ENCODE results near the gene ARHGEF4.

Gene ARHGEF4

DNA sequence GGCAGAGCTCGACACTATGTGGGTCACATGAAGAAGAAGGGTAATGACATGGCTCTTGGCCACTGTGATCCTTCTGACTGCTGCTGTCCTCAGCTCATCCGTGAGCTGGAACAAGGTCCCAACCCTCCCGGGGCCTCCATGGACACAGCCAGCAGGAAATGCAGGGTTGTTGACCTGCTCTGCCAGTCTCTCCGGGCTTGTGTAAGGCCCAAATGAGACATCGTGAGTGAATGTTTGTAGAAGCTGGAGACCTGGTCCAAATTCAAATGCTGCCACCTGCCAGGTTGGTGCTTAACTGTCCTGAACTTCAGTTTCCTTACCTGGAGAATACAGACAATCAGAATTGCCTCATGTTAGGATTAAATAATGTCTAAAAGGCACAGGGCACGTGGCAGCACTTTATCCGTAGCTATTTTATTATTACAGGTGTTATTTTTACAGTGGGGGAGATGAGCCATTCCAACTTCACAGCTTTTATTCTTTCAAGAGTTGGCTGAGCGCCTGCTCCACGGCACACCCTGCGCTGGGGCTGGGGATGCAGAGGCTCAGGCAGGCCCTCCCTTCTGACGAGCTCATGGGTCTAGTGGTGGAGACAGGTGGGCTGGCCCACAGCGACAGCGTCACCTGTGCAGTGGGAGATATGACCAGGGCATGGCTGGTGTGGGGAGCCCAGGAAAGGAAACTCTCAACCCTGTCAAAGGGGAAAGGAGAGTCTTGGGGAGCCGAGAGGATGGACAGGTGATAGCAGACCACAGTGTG is 15.1 kb downstream of the ARHGEF4 start:
- no peak for DNase-seq

DNA sequence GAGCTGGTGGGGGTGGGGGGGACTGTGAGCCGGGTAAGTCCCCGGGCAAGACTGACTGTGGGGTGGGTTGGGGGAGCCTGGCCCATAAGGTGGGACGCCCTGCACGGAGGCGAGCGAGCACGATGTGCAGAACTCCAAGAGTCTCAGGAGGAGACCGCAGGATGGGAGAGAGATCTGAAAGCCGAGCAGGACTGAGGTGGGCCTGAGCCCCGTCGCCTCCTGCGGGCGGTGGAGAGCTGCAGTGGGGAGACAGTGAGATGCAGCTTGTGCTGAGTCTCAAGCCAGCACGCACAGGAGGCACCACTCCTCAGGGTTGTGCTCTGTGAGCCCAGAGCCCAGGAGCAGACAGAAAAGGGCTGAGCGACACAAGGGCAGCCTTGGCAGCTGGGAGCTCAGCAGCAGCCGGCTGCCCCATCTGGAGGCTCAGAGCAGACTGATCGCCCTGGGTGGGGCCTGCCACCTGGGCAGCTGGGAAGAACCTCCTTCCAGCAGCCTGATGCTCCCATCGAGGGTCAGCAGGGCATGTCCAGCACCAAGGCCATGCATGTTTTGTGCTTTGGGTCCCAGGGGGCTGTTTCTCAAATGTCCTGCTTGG is 15.9 kb downstream of the ARHGEF4 start:
- no peak for DNase-seq

GRCh38 chr2:130853391-130853790 is 16.7 kb downstream of the ARHGEF4 start:
- no peak for DNase-seq

GRCh38 chr2:130854301-130854700 is 17.6 kb downstream of the ARHGEF4 start:
- DNase-seq, result no peak

- no peak for DNase-seq
These were observed 28.4 kb downstream of the ARHGEF4 start for GRCh38 chr2:130864830-130865800.

DNA sequence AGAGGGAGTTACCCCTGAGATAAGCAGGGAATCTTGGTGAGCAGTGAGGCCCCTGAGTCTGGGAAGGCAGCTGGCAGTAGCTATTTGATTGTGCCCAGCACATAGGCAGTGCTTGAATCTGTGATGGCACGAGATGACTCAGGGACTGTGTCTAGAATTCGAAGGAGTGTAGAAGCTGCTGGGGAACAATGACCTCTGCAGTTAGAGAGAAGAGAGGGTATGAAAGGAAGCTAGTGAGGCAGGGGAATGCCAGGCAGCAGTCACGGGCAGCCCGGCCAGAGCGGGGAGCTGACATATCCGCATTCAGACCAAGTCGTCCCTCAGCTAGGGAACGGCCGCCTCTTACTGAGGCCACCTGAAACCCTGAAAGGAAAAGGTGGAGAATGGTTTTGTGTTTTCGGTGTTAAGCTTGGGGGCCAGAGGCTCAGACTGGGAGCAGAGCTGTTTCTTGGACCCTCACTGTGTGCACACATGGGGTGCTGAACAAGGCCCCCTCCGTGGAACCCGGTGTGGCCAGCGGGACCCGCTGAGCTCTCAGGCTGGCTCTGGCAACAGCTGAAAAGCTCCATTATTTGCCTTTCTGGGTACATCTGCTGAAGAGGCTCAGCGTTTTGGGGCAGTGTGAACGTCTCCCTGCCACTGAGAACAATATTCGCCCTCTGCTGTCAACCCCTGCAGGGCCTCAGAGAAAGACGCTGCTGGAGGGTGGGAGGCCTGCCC is 32.9 kb downstream of the ARHGEF4 start:
- DNase-seq, result no peak

GRCh38 chr2:130870161-130870485 is 33.4 kb downstream of the ARHGEF4 start:
- DNase-seq, result no peak

DNA sequence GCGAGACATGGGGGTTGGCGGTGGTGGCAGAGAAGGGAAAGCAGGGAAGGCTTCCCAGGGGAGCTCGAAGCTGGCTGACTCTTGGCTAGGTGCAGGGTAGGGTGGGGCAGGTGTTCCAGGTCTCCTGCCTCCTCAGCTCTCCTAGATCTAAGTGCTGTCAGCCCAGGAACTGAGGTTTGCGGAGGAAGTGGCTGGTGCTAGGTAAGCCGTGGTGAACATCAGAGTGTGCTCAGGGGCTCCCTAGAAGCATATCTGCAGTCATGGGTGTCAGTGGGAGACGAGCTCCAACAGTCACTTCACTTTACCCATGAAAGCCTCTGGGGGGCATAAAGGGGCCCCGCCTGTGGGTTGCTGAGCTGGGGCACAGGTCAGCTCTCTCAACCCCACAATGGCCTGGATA is 34.1 kb downstream of the ARHGEF4 start:
- DNase-seq, result no peak

DNA sequence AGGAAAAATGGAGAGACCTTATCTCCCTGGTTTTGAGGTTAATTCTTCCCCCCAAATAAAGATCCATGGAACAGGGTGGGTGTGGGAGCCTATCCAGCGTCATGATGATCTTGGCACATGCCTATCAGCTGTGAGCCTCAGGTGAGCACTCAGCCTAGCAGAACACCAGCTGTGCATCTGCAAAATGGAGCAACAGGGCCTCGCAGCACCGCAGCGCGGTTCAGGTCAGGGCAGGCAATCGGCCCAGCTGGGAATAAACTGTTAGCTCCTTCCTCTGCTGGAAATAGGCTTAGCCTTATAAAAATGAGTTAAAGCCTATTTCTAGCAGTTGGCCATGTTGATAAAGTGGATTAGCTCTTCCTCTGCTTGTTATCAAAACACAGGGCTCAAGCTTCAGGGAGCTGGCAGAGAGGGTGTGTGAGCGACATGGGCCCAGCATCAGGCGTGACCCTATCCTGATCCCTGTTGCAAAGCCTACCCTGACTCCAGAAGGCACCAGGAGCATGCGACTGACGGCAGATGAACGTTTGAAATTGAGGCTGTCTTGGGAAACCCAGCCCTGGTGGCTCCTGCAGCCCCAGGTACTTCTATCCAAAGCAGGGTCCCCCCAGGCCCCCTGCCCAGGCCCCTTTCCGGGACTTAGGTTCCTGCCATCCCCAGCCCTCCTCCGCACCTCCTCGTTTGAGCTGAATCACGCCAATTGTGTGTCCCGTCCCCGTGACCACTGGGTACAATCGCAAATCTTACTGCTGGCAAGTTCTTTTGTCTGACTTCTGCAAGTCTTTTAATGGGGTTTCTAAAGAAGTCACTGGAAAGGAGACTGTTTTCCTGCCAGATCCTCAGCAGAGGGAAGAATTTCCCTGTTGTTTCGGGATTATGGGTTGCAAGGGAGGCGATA is 35.4 kb downstream of the ARHGEF4 start:
- DNase-seq, result no peak

GRCh38 chr2:130872741-130873125 is 36.0 kb downstream of the ARHGEF4 start:
- no peak for DNase-seq

DNA sequence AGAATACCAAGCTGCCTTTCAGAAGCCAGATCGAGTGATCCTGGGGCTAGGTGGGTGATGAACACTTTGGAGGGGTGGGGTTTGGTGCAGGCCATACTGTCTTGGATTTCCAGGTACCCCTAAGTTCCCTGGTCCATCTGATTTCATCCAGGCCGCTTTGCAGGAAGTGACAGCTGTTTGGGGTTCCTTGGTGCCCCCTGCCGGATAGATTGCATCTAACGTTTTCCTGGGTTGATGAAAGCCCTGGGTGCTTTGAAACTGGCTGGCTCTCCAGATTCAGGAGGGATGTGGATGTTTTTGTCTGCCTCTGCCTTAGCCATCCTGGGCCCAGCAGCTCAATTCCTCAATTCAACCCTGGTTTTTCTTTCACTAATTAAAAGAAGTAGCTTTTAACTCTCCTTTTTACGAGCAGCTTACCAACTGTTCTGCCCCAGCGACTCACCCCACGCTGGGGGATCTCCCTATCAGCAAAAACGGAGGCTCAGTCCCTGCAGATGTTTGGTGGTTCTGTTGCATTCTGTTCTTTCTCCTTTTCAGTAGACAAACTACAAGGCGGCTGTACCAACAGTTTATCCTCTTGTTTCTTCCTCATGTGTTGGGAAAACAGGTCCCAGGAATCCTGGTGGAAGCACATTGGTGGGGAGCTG is 37.1 kb downstream of the ARHGEF4 start:
- DNase-seq, result peak; percentile 58

DNA sequence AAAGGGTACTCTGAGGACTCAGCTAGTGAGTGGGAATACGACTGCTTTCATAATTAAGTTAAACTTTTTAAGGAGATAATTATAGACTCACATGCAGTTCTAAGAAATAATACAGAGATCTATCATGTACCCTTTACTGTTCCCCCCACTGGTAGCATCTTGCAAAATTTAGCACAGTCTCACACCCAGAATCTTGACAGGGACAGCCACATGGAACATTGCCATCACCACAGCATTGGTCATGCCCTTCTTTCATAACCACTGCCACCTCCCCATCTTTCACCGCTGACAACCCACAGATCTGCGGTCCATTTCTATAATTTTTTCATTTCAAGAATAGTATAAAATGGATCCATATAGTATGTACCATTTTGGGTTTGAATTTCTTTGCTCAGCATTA is 37.8 kb downstream of the ARHGEF4 start:
- DNase-seq, result no peak

GRCh38 chr2:130875935-130876334 is 39.2 kb downstream of the ARHGEF4 start:
- DNase-seq, result no peak

GRCh38 chr2:130877258-130877657 is 40.5 kb downstream of the ARHGEF4 start:
- DNase-seq, result no peak

GRCh38 chr2:130878316-130878715 is 41.6 kb downstream of the ARHGEF4 start:
- DNase-seq, result no peak

GRCh38 chr2:130878933-130879332 is 42.2 kb downstream of the ARHGEF4 start:
- no peak for DNase-seq

- DNase-seq, result no peak
These were observed 45.5 kb downstream of the ARHGEF4 start for GRCh38 chr2:130882111-130882690.

DNA sequence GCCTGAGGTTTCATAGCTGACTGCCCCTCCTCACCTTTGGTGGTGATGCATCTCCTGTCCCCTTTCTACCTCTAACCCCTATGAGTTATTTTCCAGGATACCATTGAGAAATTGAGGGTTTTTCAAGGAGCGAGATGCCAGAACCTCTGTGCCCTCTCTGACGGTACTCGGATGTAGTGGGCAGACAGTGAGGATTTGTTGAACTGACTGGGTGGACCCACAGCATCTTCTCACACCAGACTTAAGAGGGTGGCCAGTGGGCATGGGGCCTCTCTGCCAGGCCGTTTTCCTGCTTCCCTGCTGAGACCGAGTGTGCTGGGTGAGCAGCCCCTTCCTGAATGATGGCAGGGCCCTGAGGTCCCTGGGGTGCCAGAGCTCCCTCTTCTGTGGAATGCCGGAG is 46.3 kb downstream of the ARHGEF4 start:
- no peak for DNase-seq

DNA sequence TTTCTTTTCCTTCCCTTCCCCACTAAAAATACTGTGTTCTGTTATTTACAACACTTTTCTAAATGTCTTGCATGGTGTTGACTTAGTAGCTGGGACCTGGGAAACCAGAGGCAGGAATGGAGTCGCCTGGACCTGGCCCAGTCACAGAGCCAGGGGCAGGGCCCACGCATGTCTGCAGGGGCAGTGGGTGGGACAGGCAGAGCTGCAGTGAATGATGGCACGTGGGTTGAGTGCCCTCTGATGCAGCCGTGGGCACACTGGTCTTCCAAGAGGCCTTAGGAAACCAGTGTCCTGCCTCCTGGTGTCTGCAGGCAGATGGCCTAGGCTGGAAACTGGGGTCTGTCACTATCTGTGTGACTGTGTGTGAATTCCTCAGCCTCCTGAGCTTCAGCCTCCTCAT is 46.8 kb downstream of the ARHGEF4 start:
- DNase-seq, result no peak

DNA sequence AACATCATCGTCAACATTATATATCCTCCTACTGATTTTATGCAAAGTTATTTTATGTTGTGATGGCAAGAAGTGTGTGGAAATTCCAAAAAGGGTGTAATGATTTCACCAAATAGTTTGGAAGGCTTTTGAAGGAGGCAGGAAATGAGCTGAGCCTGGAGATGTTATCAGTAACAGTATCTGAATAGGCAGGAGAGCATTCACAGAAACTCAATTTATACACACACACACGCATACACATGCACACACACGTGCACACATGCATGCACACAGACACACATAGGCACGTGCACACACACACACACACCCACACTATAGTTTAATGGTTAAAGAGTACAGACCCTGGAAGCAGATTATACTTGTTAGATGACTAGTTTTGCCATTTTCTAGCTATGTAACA is 47.3 kb downstream of the ARHGEF4 start:
- DNase-seq, result no peak

DNA sequence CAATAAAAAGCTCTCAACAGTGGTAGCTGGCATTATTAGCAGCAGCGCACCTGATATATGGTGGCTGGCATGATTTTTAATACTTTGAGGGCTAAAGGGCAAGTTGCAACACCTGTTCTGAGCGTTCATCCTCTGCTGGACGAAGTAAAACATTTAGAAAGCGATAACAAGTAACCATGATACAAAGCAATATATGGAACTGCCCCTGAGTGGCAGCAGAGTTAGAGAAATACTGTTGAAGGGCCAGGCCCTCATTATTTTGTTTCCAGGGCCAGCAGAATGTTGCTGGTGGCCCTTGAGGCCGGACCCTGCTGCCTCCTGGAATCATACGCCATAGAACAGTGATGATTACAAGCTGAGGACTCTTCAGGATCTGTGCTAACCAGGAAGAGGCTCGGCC is 47.8 kb downstream of the ARHGEF4 start:
- DNase-seq, result no peak

Data from COR-L47 (cell line).